Stimulated activated CD4-positive, alpha-beta T cell treated with anti-CD3 and anti-CD28 coated beads, Interleukin-12 subunit alpha, Interleukin-12 subunit beta, amount 100 ng/mL, for 48 hours (primary cell): Measurements from ENCODE around the gene ACTA1.
"Not testable (repeated sequence)": the region's sequence is repeated elsewhere in the genome, so short reads cannot be mapped to it uniquely, and the experiment has no call there.

Experiments
- DNase-seq, 3 donors: peaks; one replicate each; pipeline ENCODE4 v3.0.0-alpha.2; 2020; ENCODE audit warnings: low read depth in 2 of 3, low spot score in 1 of 3

Gene ACTA1

DNA sequence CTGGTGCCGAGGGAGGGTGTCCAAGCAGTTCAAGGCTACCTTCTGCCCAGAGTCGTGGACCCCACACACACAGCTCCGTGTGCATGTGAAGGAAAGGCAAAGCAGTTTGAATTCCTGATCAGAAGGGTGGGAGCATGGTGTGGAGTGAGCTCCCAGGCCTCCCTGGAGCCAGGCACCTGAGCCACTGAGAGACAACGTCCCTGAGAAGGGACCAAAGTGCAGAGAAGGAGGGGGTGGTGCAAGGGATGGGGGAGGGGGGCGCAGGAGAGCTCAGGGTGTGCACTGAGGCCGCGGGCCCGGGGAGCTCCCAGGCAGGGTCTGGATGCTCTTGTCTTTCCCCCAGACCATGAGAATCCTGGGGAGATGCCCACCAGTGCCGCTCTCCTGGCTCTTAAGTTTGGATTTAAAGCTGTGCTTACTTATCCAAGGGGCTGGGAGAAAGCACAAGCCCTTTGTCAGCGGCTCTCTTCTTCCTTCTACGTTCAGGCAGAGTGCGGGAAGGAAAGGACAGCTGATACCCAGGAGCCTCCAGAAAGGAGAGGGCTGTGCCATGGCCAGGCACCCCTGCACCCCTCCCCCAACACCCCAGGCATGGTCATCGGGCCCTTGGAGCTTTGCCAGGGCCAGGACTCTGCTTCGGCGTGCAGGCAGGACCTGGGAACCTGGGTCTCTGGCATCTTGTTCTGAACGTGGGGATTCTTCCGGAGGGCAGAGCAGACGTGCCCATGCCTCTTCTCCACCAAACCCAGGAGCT, 24.1 kb downstream of the ACTA1 start:
- DNase-seq: no peak

DNA sequence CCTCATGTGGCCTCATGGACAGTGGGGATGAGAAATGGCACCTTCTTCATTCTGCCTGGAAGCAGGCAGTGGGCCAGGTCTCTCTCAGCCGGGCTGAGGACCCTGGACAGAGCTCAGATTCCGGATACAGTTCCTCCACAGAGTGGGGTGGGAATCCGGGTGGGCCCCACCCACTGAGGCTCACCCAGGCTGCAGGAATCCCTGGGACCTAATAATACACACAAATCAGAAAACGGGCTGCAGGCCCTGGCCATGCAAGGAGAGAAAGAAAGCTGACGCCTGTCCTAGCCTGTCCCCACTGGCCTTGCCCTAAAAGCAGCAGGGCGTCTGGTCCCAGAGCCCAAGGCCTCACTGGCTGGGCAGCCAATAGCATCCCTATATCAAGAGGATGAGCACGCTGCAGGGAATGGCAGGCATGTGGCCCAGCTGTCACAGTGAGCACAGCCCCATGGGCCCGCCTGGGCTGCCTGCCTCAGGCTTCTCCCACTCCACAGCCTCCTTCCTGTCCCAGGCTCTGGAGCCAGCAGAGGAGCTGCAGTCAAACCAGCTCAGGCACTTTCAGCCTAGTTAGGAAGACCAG, 25.3 kb downstream of the ACTA1 start:
- DNase-seq: no peak

DNA sequence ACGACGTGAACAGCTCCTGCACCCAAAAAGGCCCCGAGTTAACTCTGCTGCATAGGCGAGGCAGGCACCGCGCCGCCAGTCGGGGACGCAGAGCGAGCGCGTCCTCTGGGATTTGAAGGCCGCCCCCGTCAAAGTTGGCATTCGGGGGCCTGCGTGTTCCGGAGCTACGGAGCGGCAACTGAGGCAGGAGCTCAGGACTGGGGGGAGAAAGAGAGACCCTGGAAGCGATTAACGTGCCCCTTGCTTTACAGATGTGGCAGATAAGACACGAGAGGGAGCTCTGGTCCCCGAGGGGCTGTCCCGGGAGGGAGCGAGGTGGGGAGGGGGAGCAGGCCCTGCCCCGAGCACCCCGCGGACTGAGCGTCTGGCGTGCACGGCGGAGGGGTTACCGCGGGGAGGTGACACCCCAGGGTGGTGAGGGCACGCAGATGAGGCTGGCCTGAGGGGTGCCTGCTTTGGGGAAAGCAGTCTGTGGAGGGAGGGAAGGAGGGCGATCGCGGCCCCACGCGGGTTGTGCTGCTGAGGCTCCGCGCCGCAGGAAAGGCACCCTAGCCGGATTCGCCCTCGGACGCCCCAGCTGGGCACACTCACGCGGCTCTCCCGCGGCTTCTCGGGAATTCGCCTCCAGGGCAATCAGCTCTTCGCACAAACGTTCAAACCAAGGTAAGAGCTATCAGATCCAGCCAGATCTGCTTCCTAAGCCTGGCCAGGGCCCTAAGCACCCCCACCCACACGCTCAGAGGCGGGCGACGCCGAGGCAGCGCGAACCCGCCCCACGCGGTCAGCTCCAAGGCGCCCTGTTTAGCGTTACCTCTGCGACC, 26.5 kb downstream of the ACTA1 start:
- DNase-seq: no peak

DNA sequence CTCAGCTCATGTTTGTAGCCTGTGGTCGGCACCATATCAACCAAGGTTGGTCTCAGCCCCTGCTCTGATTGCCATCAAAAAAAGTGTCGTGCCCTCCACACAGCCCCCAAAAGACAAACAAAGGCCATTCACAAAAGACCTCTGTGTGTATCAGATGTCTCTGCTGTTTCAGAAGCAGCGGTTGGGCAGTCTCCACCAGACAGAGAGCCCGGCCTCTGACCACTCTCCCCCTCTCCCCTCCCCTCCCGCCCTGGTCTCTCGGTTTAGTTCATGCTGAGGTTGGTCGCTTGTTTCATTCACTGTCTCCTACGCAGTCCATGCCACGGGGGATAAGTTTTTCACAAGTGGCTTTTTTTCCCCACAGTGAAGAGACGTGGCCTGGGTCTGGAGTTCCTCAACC, 27.1 kb downstream of the ACTA1 start:
- DNase-seq: no peak

DNA sequence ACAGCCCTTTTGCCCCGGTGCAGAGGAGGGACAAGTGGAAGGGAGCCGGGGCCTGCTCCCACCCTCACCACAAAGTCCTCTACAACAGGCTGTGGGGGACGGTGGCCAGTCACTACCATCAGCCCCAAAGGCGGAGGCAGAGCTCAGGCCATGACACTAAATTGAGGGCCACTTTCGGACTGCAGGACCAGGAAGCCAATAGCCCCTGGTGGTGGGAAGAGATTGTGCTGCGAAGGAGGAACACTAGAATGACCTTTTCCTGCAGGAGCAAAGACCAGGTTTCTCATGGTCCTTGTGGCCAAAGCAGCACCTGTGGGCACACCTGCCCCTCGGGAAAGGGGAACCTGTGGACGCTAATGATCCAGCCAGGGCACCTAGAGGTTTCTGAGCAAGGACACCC, 30.3 kb downstream of the ACTA1 start:
- DNase-seq: no peak

DNA sequence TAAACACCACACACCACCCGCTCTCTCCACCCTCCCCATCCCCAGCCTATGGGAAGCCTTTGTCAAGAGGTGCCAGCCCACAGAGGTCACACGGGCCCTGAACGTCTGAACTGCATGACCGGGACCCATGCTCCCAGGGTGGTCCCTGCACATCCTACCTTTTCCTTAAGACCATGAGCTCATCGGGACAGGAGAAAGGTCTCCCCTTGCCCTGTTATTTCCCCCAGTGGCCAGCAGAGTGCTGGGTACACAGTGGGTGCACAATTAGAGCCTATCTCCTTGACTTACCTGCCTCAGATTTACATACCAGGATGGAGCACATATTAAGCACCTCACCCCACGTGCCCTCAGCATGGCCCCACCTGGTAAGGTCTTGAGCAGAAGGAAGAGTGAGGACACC, 30.9 kb downstream of the ACTA1 start:
- no peak for DNase-seq

DNA sequence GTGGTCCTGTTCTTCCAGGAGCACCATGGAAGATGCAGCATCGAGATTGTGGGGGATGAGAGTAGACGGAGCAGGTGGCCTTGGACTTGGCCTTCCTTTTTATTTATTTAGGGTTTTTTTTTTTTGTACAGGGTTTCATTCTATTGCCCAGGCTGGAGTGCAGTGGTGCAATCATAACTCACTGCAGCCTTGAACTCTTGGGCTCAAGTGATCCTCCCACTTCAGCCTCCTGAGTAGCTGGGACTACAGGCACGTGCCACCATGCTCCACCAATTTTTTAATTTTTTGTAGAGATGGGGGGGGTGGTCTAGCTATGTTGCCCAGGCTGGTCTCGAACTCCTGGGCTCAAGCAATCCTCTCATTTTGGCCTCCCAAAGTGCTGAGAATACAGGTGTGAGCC, 31.6 kb downstream of the ACTA1 start:
- DNase-seq: not testable (repeated sequence)

DNA sequence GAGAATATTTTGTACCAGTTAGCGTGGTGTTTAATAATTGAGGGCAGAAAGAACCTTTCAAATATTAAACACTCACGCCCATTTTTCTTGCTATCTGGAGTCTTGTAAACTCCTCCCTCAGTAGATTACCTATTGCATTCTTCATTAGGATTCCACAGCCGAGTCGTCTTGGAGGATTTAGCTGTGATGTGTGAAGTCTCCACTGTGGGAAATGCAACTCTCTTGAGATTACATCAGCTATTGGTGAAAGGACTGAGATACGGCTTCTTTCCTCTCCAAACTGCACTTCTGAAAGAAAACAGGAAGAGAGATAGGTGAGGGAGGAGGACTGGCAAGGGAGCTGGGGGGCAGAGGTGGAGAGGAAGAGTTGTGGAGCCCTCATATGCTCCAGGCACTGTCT, 36.1 kb downstream of the ACTA1 start:
- no peak for DNase-seq

DNA sequence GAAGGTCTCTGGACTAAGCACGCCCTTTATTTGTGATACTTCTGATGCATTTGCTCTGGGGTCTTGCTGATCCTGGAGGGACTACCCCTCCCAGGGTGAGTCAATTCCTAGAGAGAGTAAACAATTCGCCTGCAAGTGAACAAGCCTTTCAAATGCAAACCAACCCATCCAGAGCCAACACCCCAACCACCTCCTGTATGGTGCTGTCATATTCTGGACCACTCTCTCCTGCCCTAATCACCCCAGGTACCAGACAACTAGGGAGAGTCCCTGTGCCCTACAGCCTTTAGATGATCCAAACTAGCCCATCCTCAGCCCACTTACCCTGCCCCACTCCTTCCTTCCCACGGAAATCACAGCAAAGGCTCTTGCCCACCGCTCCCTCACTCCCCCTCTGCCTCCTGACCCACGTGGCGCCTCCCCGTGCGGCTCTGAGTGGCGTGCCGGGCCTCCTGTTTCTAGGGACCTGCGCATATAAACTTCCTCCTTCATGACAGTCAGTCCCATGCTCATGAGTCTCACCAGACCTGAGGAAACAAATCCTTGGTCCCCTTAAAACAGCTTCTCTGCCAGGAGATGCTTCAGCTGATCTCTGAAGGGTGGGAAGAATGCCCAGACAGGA, 37.2 kb downstream of the ACTA1 start:
- DNase-seq: no peak

DNA sequence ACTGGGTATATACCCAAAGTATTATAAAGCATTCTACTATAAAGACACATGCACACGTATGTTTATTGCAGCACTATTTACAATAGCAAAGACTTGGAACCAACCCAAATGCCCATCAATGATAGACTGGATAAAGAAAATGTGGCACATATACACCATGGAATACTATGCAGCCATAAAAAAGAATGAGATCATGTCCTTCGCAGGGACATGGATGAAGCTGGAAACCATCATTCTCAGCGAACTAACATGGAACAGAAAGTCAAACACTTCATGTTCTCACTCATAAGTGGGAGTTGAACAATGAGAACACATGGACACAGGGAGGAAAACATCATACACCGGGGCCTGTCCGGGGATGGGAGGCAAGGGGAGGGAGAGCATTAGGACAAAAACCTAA, 39.4 kb downstream of the ACTA1 start:
- DNase-seq: not testable (repeated sequence)

DNA sequence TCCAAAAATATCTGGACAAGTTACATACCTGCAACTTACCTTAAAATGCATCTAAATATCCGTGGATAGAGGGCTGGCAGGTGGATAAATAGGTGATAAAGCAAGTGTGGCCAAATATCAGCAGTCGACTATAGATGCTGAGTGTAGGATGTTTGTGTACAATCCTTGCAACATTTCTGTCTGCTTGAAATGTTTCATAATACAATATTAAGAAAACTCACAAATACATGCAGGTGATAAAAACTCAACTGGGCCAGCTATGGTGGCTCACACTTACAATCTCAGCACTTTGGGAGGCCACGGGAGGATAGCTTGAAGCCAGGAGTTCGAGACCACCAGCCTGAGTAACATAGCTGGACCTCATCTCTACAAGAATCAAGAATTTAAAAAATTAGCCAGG, 41.0 kb downstream of the ACTA1 start:
- DNase-seq: no peak

DNA sequence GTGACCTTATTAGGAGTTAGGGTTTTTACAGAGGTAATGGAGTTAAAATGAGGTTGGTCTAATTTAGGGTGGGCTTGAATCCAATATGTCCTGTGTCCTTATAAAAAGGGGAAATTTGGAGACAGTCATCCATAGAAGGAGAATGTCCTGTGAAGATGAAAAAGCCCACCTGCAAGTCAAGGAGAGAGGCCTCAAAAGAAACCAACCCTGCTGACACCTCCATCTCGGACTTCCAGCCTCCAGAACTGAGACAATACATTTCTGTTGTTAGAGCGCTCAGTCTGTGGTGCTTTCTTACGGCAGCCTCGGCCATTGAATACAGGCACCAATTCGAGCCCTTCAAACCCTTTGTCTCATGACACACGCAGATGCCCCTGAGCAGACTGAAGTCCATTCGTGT, 43.8 kb downstream of the ACTA1 start:
- DNase-seq: no peak

DNA sequence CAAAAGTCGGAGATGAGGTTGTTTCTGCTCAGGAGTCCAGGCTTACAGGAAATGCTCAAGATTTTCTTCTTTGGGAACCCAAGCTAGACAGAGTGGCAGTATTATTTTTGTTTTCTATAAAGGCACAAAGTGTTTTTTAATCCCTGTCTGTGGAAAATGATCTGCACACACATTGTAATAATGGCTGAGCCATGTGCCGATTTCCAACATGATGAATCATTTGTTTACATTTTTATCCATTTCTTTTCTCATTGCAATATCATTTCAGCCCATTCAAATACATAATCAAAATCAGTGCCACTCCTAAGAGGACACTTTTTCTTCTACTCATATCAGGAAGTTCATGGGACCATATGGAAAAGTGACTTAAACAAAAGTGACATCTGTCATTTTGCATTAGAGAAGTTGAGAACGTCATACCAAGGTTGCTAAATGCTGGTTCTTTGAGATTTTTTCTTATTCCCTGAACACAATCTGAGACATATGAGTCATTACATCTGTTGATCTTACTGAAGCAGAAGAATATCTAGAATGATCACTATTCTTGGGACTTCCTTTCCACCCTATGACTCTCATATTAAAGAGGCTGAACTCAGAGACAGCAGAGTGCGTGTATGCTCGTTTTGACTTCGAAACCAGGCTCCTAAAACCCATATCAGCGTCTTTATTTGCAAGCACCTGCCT, 44.9 kb downstream of the ACTA1 start:
- DNase-seq: no peak

DNA sequence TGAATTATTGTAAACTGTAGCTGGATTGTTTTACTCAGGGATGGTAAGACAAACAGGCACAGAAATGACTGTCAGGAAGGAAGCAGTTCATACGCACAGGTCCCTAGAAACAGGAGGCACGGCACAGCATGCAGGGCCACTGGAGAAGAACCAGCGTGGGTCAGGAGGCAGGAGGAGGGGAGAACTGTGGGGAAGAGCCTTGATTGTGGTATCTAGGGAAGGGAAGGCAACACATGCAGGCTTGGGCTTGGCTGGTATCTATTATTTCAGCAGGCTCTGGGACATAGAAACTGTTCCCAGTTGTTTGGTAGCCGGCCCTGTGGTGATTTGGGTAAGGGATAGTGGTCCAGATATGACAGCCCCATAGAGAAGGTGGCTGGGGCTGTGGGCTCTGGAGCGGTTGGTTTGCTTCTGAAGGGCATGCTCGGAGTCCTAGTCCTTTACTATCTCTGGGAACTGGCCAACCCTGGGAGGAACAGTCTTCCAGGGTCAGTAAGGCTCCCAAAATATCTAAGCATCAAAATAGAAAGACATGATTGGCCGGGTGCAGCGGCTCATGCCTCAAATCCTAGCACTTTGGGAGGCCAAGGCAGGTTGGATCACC, 47.9 kb downstream of the ACTA1 start:
- no peak for DNase-seq

DNA sequence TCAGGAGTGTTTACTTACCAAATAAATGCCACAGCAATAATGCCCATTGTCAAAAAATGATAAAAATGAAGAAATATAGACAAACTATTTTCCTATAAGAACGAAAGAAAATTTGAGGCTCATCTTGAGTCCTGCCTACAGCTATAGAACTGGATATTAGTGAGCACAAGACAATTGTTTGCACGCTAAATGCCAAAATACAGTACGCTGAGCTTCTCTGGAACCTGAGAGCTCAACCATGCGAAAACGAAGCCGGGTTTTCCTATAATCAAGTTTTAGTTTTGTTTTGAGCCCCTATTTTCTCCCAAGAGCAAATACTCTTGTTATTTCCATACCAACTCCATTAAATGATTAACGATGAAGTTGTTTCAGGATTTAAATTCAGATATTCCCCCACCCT, 49.1 kb downstream of the ACTA1 start:
- no peak for DNase-seq

DNA sequence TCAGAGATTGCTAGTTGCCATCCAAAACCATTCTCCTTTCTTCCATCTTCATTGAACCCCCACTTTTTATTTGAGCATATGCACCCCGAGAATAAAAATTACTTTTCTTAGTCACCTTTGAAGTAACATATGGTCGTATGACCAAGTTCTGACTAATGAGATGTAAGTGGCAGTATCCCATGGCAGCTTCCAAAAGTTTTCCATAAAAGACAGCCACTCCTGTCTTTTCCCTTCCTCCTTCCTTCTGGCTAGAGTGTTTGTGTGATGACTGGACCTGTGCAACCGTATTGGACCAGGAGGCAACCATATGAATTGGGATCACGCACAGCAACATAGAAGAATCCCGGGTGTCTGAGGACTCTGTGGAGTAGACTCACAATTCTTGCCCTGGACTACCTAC, 49.9 kb downstream of the ACTA1 start:
- DNase-seq: no peak

DNA sequence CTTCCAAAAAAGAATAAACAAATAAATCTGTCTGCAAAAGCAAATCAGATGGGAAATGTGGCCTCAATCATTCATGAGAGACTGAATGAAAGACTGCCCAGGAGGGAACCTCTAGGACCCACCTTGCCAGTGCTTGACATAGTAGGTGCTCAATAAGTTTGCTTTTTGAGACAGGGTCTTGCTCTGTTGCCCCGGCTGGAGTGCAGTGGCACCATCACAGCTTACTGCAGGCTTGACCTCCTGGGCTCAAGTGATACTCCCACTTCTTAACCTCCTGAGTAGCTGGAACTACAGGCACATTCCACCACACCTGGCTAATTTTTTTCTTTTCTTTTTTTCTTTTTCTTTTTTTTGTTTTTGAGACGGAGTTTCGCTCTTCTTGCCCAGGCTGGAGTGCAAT, 50.7 kb downstream of the ACTA1 start:
- DNase-seq: no peak
